WTC11 (cell line): Measurements from ENCODE around the gene TXNIP.

Source experiments
- ATF6 ChIP-seq: sonication (generic); formaldehyde crosslinking; IDR thresholded peaks from 2 replicates; pipeline ENCODE4 v1.8.1; 2023; ENCODE audit warnings: mild to moderate bottlenecking, missing genetic modification reagents
- CBFB ChIP-seq: sonication (generic); formaldehyde crosslinking; IDR thresholded peaks from 2 replicates; pipeline ENCODE4 v1.8.1; 2022; ENCODE audit warnings: mild to moderate bottlenecking, low read depth, missing genetic modification reagents
- CTCF ChIP-seq: fragments of 200-600 bp; IDR thresholded peaks from 2 replicates; pipeline ENCODE4 v1.8.0; 2022; ENCODE audit warnings: antibody characterized with exemption
- ERG ChIP-seq: fragments of 250-450 bp; sonication (Bioruptor Pico); IDR thresholded peaks from 2 replicates; pipeline ENCODE4 v1.8.0; 2021; ENCODE audit warnings: mild to moderate bottlenecking
- USF2 ChIP-seq: sonication (generic); formaldehyde crosslinking; IDR thresholded peaks from 2 replicates; pipeline ENCODE4 v1.8.1; 2023; ENCODE audit warnings: mild to moderate bottlenecking, missing genetic modification reagents, moderate library complexity
- ZBTB43 ChIP-seq: sonication (generic); formaldehyde crosslinking; IDR thresholded peaks from 2 replicates; pipeline ENCODE4 v1.8.1; 2023; ENCODE audit warnings: mild to moderate bottlenecking, missing genetic modification reagents
- ZNF121 ChIP-seq: sonication (generic); formaldehyde crosslinking; IDR thresholded peaks from 2 replicates; pipeline ENCODE4 v1.8.0; 2023; ENCODE audit warnings: missing genetic modification reagents

GRCh38 chr1:145947551-145947950 lies 48.8 kb downstream of the TXNIP start:
- TF ChIP-seq CTCF (no peak), USF2 (no peak), ZBTB43 (CRISPR knock-in tag) (no peak), ATF6 (CRISPR knock-in tag) (no peak), ERG (no peak), ZNF121 (CRISPR knock-in tag) (no peak), CBFB (CRISPR knock-in tag) (no peak)
